Measurements from ENCODE around the gene EIF5.

The EIF5 gene

GRCh38 chr14:103333754-103334643 lies at the start of gene EIF5:
TSS of gene EIF5 (plus strand) at chr14:103334237. CDS start at chr14:103335861, 1,624 bp downstream.
- peak; percentile 98 for DNase-seq (ENCODE audit: low read depth, low spot score)

- no peak for DNase-seq (ENCODE audit: low read depth, low spot score)
Measured at GRCh38 chr14:103284574-103285467, 49.2 kb upstream of the EIF5 start.

- DNase-seq (ENCODE audit: low read depth, low spot score): no peak
Measured at GRCh38 chr14:103286460-103286859, 47.6 kb upstream of the EIF5 start.

- DNase-seq (ENCODE audit: low read depth, low spot score): no peak
Measured at GRCh38 chr14:103286968-103287850, 46.8 kb upstream of the EIF5 start.

- DNase-seq (ENCODE audit: low read depth, low spot score): no peak
Measured at GRCh38 chr14:103288076-103288766, 45.8 kb upstream of the EIF5 start.

GRCh38 chr14:103290056-103290455 lies 44.0 kb upstream of the EIF5 start:
- DNase-seq (ENCODE audit: low read depth, low spot score): no peak

GRCh38 chr14:103290494-103290893 lies 43.5 kb upstream of the EIF5 start:
- no peak for DNase-seq (ENCODE audit: low read depth, low spot score)

- no peak for DNase-seq (ENCODE audit: low read depth, low spot score)
Measured at GRCh38 chr14:103290961-103291360, 43.1 kb upstream of the EIF5 start.

- DNase-seq (ENCODE audit: low read depth, low spot score): peak; percentile 10
Measured at GRCh38 chr14:103292426-103293374, 41.3 kb upstream of the EIF5 start.

- DNase-seq (ENCODE audit: low read depth, low spot score): no peak
Measured at GRCh38 chr14:103293465-103293864, 40.6 kb upstream of the EIF5 start.

- no peak for DNase-seq (ENCODE audit: low read depth, low spot score)
Measured at GRCh38 chr14:103294091-103294490, 39.9 kb upstream of the EIF5 start.

- no peak for DNase-seq (ENCODE audit: low read depth, low spot score)
Measured at GRCh38 chr14:103296007-103296406, 38.0 kb upstream of the EIF5 start.

- DNase-seq (ENCODE audit: low read depth, low spot score): no peak
Measured at GRCh38 chr14:103296987-103297386, 37.0 kb upstream of the EIF5 start.

GRCh38 chr14:103298620-103299019 lies 35.4 kb upstream of the EIF5 start:
- DNase-seq (ENCODE audit: low read depth, low spot score): no peak

GRCh38 chr14:103301512-103302354 lies 32.3 kb upstream of the EIF5 start:
- no peak for DNase-seq (ENCODE audit: low read depth, low spot score)

GRCh38 chr14:103302966-103303365 lies 31.1 kb upstream of the EIF5 start:
- DNase-seq (ENCODE audit: low read depth, low spot score): no peak

GRCh38 chr14:103304706-103305105 lies 29.3 kb upstream of the EIF5 start:
- DNase-seq (ENCODE audit: low read depth, low spot score): no peak

- DNase-seq (ENCODE audit: low read depth, low spot score): no peak
Measured at GRCh38 chr14:103308717-103309616, 25.1 kb upstream of the EIF5 start.

Data from smooth muscle cell of the brain vasculature (primary cell).